OCI-LY1 (cell line): Measurements from ENCODE around the gene CEACAM1.

Experiments used
- CTCF ChIP-seq: fragments of 200-600 bp; sonication (generic), shearing (Covaris generic); IDR thresholded peaks from 2 replicates; pipeline ENCODE4 v1.5.1; 2017; ENCODE audit warnings: mild to moderate bottlenecking, antibody characterized with exemption, low read length, moderate library complexity, mixed read lengths
- EZH2 ChIP-seq: fragments of 200-600 bp; sonication (generic), shearing (Covaris generic); IDR thresholded peaks from 2 replicates; pipeline ENCODE4 v1.8.0; 2017; ENCODE audit warnings: borderline replicate concordance, mixed run types, mild to moderate bottlenecking, antibody characterized with exemption, low read length, moderate library complexity, mixed read lengths

GRCh38 chr19:42461700-42462324 is 66.5 kb downstream of the CEACAM1 start:
- TF ChIP-seq CTCF (no peak), EZH2 (no peak)
